A673 (cell line): ENCODE measurements around the gene IRX4.
A peak's percentile ranks its signal among the peaks of the same experiment; 100 is the strongest.

Experiments
- CTCF ChIP-seq: fragments of 300-800, 200-600 bp; sonication (generic); conservative IDR thresholded peaks from 2 replicates; pipeline ENCODE4 v1.5.1; 2017; ENCODE audit warnings: low read depth, mild to moderate bottlenecking, antibody characterized with exemption, low read length, moderate library complexity, mixed read lengths
- EZH2 ChIP-seq: fragments of 200-600 bp; sonication (generic); IDR thresholded peaks from 2 replicates; pipeline ENCODE4 v1.6.1; 2017; ENCODE audit warnings: borderline replicate concordance, low read depth, mild to moderate bottlenecking, mixed read lengths, antibody characterized with exemption, low read length; ENCODE audit not compliant: poor library complexity, severe bottlenecking

GRCh38 chr5:1879292-1880263 is 3.1 kb downstream of the IRX4 start:
- TF ChIP-seq CTCF = no peak
- peak; percentile 49 for TF ChIP-seq EZH2
